ENCODE results near the gene TMEM51. TPM values are rescaled to one million over a fixed set of nuclear protein-coding genes. Genes with fewer than 3 reads are reported as not detected.
A peak's percentile ranks its signal among the peaks of the same experiment; 100 is the strongest.

The TMEM51 gene
- total RNA-seq, 1 donor from 2014 or later: 6.9 TPM

DNA sequence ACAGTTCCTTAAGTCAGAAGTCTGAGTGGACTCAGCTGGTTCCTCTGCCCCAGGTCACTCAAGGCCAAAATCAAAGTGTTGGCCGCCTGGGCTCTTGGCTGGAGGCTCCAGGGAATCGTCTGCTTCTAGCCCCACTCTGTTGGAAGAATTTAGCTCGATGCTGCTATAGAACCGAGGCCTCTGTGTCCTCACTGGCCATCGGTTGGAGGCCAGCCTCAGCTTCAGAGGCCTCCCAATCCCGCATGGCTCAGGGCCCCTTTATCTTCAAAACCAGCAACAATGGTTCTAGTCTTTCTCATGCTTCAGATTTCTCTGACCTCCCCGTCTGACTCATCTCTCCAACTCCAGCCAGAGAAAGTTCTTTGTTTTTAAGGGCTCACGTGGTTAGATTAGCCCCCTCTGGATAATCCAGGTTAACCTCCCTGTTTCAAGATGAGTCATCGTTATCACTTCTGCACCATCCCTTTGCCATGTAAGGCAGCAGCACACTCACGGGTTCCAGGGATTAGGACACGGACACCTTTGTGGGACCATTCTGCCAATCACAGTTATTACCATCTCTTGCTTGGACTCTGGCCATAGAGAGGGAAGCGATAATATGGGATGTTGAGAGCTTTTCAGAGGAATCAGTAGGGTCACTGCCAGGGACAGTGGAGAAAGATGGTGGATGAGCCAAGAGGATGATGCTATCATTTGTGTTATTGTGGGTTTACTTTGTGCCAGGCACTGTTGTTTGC is 107.0 kb downstream of the TMEM51 start:
- no peaks in the 10 kb centered on the region for H4K20me1 ChIP-seq (ENCODE audit: insufficient read depth, low read length)
- H3K27me3 Mint-ChIP-seq (ENCODE audit: low read depth, unreplicated experiment): peaks cover 8% of the 10 kb centered on the region
- DNase-seq (ENCODE audit: low read depth) (peak; percentile 63), FAIRE-seq (no peak)
- TF ChIP-seq, protein P1, sequence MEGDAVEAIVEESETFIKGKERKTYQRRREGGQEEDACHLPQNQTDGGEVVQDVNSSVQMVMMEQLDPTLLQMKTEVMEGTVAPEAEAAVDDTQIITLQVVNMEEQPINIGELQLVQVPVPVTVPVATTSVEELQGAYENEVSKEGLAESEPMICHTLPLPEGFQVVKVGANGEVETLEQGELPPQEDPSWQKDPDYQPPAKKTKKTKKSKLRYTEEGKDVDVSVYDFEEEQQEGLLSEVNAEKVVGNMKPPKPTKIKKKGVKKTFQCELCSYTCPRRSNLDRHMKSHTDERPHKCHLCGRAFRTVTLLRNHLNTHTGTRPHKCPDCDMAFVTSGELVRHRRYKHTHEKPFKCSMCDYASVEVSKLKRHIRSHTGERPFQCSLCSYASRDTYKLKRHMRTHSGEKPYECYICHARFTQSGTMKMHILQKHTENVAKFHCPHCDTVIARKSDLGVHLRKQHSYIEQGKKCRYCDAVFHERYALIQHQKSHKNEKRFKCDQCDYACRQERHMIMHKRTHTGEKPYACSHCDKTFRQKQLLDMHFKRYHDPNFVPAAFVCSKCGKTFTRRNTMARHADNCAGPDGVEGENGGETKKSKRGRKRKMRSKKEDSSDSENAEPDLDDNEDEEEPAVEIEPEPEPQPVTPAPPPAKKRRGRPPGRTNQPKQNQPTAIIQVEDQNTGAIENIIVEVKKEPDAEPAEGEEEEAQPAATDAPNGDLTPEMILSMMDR (IDR thresholded peaks at IDR 0.05; ENCODE audit: insufficient read depth, low read depth, low read length): no peak
- TF ChIP-seq EZH2 (IDR thresholded peaks at IDR 0.05; ENCODE audit: insufficient read depth, low read length): no peak
- H3K9ac ChIP-seq (ENCODE audit: low read length): no peak overlapping the region
- H3K36me3 ChIP-seq (ENCODE audit: insufficient read depth, low read length): no peaks in the 10 kb centered on the region
- peaks cover 10% of the 10 kb centered on the region for H3K4me1 ChIP-seq (ENCODE audit: insufficient read depth, low read length)
- H3K27ac ChIP-seq (ENCODE audit: low read depth, low read length): no peak overlapping the region
- H3K36me3 Mint-ChIP-seq (ENCODE audit: low read depth, unreplicated experiment): peaks cover 3% of the 10 kb centered on the region
- peak overlapping the region; percentile 18 for H2AFZ ChIP-seq (ENCODE audit: low read depth, low read length)
- H3K4me3 Mint-ChIP-seq (ENCODE audit: unreplicated experiment): no peak overlapping the region
- no peak overlapping the region for H3K4me3 ChIP-seq (ENCODE audit: insufficient read depth, low read depth, low read length)
- peak overlapping the region; percentile 13 for H3K4me2 ChIP-seq (ENCODE audit: low read length)
- H3K27ac Mint-ChIP-seq (ENCODE audit: unreplicated experiment): no peak overlapping the region
- peaks cover 3% of the 10 kb centered on the region for H3K4me1 Mint-ChIP-seq (ENCODE audit: low read depth, unreplicated experiment)
- H3K27me3 ChIP-seq (ENCODE audit: insufficient read depth, low read length): no peaks in the 10 kb centered on the region
- H3K9me3 Mint-ChIP-seq (ENCODE audit: unreplicated experiment): peaks cover 3% of the 10 kb centered on the region
- H3K79me2 ChIP-seq (ENCODE audit: insufficient read depth, low read length): no peaks in the 10 kb centered on the region
- peaks cover 2% of the 10 kb centered on the region for H3K9me3 ChIP-seq (ENCODE audit: insufficient read depth, low read depth, low read length)

DNA sequence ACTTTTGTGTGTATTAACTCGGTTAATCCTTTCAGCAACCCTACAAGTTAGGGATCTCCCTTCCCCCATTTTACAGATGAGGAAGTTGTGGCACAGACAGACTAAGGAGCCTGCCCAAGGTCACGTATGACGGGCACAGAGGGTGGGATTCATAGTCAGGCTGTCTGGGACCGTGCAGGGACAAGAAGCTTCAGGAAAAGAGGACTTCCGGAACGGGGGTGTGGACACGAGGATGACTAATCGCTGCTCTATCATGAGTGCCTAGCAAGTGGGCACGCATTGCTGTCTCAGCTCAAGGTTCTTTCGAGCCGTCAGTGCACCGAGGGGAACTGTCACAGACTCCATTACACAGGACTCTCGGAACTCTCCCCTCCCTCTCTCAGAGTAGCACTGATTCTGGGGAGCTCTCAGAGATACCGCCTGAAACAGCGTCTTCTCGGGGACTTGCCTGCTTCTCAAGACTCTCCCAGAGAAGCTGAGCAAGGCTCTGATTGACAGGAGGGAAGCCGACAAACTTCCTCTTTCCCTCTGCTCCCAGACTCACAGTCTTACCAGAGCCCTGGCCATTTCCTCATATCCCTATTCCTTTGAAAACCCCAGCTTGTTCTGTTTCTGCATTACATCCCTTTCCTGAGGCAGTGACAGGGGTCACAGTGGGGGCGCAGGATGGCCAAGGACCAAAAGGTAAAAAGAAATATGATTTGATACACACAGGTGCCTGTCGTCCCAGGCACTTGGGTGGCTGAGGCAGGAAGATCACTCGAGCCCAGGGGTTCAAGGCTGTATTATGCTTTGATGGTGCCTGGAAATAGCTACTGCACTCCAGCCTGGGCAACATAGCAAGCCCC is 107.8 kb downstream of the TMEM51 start:
- peak overlapping the region; percentile 26 for H3K27ac Mint-ChIP-seq (ENCODE audit: unreplicated experiment)
- FAIRE-seq: no peak

More for the DNA sequence above, 107.8 kb downstream of the TMEM51 start:
- Histone ChIP-seq H3K27me3 (ENCODE audit: insufficient read depth, low read length) (no peaks in the 10 kb centered on the region), H4K20me1 (ENCODE audit: insufficient read depth, low read length) (no peaks in the 10 kb centered on the region), H3K4me2 (ENCODE audit: low read length) (peak overlapping the region; percentile 13), H2AFZ (ENCODE audit: low read depth, low read length) (peak overlapping the region; percentile 69), H3K4me1 (ENCODE audit: insufficient read depth, low read length) (peaks cover 10% of the 10 kb centered on the region), H3K79me2 (ENCODE audit: insufficient read depth, low read length) (no peaks in the 10 kb centered on the region), H3K4me3 (ENCODE audit: insufficient read depth, low read depth, low read length) (no peak overlapping the region), H3K9ac (ENCODE audit: low read length) (no peak overlapping the region), H3K27ac (ENCODE audit: low read depth, low read length) (no peak overlapping the region), H3K36me3 (ENCODE audit: insufficient read depth, low read length) (no peaks in the 10 kb centered on the region), H3K9me3 (ENCODE audit: insufficient read depth, low read depth, low read length) (peaks cover 2% of the 10 kb centered on the region)
- no peak for DNase-seq (ENCODE audit: low read depth)
- peaks cover 4% of the 10 kb centered on the region for H3K9me3 Mint-ChIP-seq (ENCODE audit: unreplicated experiment)
- no peak overlapping the region for H3K4me3 Mint-ChIP-seq (ENCODE audit: unreplicated experiment)
- peaks cover 7% of the 10 kb centered on the region for H3K27me3 Mint-ChIP-seq (ENCODE audit: low read depth, unreplicated experiment)
- H3K4me1 Mint-ChIP-seq (ENCODE audit: low read depth, unreplicated experiment): peaks cover 3% of the 10 kb centered on the region
- peaks cover 3% of the 10 kb centered on the region for H3K36me3 Mint-ChIP-seq (ENCODE audit: low read depth, unreplicated experiment)
- TF ChIP-seq EZH2 (IDR thresholded peaks at IDR 0.05; ENCODE audit: insufficient read depth, low read length): no peak
- TF ChIP-seq, protein P1 (IDR thresholded peaks at IDR 0.05; ENCODE audit: insufficient read depth, low read depth, low read length): no peak

Data from astrocyte (in vitro differentiated cells and primary cell).